ENCODE data around the gene BAG5.

Gene BAG5

GRCh38 chr14:103547455-103547940 lies 15.0 kb downstream of the BAG5 start:
- DNase-seq (ENCODE audit: low read depth in 1 of 2, low spot score in 1 of 2): no peak

DNA sequence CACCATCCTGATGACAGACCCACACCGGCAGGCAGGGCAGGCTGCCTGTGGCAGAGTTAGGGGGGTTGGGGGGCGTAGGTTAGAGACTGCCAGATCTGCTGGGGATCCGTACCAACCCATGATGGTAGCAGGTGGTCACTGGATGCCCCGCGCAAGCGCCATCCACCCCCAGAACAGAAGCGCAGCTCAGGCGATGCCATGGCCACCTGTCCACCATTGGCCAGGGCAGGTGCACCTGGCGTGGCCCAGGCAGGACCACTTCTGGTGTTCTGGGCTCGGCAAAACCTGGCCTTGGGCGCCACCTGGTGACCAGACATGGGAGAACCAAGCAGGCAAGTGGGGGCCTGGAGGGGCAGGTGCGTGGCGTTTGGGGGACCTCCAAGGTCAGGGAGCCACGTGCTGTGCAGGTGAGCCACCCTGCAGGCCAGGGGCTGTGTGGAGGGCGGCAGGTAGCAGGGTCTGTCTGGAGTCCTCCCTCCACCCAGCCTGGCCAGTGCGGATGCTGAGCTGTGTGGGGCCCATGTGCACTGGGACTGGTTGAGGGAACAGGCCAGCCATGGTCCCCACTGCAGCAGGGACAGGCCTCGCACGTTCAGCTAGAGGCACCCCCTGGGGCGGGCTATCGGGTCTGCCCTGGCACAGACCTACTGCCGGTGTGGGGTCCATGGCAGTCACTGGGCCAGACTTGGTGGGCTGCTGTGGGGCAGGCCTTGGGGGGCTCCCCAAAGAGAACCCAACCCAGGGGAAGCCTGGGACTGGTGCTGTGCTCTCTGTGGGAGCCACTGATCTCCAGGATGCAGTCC lies 15.6 kb downstream of the BAG5 start:
- peak; percentile 54 to 69 for DNase-seq (ENCODE audit: low read depth in 1 of 2, low spot score in 1 of 2)

DNA sequence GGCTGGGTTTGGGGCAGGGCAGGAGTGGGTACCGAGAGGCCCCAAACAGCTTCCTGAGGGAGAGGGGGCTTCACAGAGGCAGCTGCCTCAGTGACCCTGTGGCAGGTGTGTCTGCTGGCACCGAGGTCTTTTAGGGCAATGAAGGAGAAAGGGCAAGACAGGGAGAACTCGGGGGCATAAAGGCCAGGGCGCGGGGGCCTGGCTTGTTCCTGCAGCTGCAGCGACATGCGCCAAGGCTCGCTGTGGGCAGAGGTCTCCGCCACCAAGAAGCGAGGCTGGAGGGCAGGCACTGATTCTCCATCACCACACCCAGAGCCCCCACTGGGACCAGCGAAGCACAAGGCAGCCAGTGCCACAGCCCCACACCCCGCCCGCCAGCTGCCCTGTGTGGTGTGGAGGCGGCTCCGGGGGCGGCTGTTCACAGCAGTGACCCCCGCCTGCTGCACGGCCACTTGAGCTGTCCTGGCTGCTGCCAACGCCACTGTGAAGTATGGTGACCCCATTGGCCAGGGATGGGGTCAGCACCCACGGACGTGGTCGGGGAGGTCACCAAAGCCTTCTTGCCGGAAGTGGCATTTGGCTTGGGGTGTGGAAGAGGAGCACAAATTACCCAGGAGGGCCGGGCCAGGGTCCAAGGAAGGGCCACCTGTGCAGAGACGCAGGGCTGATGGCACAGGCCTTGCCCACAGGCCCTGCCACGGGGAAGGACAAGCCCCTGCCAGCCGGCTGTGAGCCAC lies 16.4 kb downstream of the BAG5 start:
- no peak for DNase-seq (ENCODE audit: low read depth in 1 of 2, low spot score in 1 of 2)

- no peak for DNase-seq (ENCODE audit: low read depth in 1 of 2, low spot score in 1 of 2)
Measured at GRCh38 chr14:103545219-103545914, 17.1 kb downstream of the BAG5 start.

- no peak for DNase-seq (ENCODE audit: low read depth in 1 of 2, low spot score in 1 of 2)
Measured at GRCh38 chr14:103544388-103545218, 17.9 kb downstream of the BAG5 start.

- DNase-seq (ENCODE audit: low read depth in 1 of 2, low spot score in 1 of 2): no peak
Measured at GRCh38 chr14:103543721-103544387, 18.6 kb downstream of the BAG5 start.

DNA sequence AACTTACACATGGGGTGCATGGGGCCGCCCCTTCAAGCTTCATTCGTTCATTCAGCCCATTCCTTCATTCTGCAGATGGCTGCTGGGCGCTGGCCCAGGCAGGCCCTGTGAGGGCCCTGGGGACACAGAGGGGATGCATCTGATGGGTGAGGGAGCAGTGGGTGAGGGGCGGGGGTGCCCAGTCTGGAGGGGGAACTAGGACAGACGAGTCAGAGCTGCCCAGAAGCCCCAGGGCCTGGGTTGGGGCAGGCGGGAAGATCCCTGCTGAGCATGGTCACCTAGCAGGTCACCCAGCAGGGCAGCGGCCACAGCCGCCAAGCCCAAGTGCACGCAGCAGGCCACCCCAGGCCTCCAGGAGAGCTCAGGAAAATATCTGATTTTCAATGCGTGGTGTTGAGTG lies 19.3 kb downstream of the BAG5 start:
- DNase-seq (ENCODE audit: low read depth in 1 of 2, low spot score in 1 of 2): no peak

- no peak for DNase-seq (ENCODE audit: low read depth in 1 of 2, low spot score in 1 of 2)
Measured at GRCh38 chr14:103542605-103543088, 19.8 kb downstream of the BAG5 start.

DNA sequence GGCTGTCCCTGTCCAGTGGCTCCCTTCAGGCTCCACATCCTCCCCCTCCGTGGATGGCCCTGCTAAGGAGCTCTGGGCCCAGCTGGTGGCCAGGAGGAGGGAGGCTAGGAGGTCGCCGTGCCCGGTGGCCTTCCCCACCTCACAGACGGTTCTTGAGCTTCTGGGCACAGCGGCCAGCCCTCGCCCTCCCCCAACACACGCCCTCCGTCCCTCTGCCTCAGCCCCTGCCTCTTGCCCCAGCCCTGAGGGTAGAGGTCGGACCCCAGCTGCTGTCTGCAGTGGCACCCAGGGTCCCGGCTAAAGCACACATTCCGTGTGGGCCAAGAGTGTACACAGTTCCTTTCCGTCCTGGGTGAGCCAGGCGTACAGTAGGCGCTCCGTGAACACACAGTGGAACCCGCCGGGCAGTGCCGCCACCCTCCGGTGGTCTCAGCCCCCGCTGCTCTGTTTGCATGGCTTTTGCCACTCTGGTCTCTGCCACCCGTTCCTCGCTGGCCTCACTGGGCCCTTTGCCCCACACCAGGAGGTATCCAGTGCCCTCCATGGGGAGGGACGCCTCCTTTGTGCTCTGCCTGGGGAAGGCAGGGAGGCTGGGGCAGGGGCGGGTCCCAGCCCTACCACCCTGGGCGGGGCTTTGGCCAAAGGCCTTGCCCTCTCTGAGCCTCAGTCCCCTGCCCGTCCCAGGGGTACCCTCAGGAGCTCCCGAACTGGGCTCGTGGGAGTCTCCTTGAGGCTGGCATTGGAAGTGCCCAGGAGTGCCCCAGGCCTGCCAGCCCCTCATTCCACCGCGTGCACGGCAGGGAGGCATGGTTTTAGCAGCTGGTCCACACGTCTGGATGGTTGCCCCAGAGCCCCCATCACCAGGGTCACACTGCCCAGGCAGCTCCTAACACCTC lies 20.5 kb downstream of the BAG5 start:
- DNase-seq (ENCODE audit: low read depth in 1 of 2, low spot score in 1 of 2): no peak

DNA sequence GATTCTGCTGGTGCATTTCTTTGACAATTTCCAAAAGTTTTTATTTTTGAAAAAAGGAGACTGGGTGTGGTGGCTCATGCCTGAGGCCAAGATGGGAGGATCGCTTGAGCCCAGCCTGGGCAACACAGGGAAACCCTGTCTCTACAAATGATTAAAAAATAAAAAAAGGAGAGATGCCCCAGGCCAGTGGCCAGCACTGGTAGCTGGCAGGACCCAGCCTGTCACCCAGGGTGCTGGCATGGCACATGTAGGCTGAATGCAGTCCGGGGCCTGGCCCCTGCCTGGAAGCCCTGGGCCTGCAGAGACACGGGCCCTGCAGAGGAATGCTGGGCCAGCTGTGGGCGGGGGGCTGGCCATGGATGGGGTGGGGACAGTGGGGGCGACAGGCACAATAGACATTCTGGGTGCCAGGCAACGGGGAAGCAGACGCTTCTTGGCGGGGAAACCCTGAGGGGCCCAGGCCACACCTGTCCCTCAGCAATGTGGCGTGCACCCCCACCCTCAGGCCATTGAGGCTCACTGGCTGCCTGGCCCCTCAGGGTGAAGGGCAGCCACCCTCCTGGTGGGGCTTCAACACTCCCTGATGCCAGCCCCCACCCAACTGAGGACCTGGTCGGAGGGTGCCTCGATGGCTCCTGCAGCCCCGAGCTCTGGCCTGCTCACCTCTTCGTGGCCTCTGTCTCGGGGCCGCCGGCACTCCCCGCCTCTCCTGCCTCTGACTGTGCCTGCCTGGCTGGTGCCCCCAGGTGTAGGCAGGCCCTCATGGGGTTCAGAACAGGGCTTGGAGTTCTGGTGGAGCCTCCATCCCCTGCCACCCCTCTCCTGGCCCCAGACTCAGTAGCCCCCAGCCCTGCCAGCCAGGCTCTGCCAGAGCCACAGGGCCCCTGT lies 21.4 kb downstream of the BAG5 start:
- no peak for DNase-seq (ENCODE audit: low read depth in 1 of 2, low spot score in 1 of 2)

DNA sequence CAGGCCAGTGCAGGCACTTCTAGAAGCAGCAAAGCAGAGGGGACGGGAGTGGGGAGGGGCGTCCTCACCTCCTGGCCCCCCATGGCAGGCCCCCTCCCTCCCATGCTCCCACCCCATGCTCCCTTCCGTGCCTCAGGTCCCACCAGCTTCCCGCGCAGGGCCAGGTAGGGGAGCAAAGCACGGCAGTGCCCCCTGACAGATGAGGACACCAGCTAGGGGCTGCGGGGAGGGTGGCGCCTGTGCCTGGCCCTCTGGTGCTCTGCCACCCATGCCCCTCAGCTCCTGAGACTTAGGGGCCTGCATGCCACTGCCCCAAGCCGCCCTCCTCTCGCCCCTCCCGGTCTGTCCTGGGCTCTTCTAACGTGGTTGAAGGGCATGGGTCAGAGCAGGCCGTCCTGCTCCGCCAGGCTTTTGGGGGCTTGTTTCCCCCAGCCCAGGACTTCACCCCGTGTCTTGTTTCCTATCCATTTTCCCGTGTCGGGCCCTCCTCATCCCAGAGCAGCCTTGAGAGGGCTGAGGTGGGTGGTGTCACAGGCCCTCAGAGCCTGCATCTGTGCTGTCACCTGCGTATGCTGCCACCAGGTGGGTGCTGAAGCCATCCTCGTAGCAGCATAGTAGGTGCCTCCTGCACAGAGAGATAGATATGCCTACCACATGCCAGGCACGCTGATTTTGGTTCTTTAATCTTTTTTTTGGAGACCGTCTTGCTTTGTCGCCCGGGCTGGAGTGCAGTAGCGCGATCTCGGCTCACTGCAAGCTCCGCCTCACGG lies 23.2 kb downstream of the BAG5 start:
- no peak for DNase-seq (ENCODE audit: low read depth in 1 of 2, low spot score in 1 of 2)

- DNase-seq (ENCODE audit: low read depth in 1 of 2, low spot score in 1 of 2): no peak
Measured at GRCh38 chr14:103538291-103539055, 24.0 kb downstream of the BAG5 start.

DNA sequence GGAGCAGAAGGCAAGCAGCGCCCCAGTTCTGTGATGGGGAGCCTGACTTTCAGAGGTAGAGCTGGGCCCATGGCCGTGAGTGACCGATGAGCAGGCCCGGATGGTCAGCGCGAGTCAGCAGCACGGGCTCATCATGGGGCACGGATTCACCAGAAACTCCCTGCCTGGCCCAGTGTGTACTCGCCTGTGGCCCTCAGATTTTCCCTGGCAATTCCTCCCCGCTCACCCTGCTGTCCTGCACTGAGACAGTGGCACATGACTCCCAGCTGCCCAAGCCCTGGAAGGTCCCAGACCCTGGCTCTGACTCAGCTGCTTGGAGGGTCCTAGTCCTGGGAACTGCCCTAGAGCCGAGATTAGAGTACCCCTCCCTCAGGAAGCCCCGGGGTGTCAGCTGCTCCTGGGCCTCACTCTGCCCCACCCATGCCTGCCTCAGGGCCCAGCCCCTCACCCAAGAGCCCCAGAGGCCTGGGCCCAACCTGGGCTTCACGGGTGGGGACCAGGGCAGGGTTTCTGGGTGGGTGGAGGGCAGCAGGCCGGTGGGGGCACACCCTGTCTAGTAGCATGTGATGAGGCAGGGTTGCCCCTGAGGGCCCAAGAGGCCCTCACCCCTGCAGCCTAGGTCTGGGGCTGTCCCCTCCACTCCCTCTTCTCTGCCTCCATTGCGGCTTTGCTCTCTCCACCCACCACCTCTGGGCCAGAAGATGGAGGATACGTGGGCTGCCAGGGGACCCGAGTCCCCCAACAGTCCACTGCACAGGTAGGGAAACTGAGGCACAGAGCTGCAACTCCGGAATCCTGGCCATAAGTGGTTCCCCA lies 25.1 kb downstream of the BAG5 start:
- DNase-seq (ENCODE audit: low read depth in 1 of 2, low spot score in 1 of 2): no peak

DNA sequence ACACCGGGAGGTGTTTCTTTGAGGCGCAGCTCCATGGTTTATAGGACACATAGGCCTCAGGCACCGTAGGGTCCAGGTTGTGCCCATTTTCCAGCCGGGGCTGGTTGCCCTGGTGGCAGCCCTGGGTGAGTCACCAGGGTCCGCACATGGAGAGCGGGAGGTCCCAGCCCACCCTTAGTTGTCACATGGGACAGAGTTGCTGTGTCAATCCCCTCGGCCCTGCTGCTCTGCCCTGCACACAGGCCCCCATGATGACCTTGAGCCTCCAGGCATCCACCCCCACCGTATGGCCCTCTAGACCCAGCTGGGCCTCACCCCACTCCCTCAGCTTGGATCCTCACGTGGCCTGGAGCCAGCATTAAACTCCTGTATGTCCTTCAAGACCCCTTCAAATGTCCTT lies 25.8 kb downstream of the BAG5 start:
- no peak for DNase-seq (ENCODE audit: low read depth in 1 of 2, low spot score in 1 of 2)

DNA sequence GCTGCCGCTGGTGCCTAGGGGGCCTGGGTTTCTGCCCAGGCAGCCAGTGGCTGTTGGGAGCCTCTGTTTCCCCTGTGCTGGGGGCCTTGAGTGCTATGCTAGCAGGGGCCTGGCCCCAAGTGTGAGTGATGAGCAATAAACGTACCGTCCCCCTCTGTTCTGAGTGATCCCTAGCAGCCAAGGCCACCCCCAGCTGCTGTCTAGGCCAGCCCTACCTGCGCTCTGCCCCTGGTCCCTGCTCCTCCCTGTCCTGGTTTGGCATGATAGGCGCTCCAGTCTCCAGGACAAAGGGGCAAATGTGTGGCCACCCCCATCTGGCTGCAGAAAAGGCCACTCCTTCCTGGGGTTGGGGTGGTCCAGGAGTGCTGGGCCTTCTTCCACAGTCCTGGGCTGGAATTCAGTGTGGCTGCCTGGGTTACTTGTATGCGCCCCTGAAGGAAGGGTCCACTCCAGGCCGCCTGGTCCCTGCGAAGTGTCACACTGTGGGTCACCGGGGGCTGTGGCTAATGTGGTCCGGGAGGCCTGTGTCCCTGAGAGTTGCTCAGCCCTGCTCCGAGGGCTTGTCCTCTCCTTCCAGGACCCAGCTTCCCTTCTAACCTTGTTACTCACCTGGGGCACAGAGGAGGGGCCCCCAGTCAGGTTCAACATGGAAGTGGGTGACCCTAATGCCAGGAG lies 26.4 kb downstream of the BAG5 start:
- DNase-seq (ENCODE audit: low read depth in 1 of 2, low spot score in 1 of 2): no peak

Data from stimulated activated CD4-positive, alpha-beta T cell treated with anti-CD3 and anti-CD28 coated beads, Interleukin-15, amount 100 ng/mL, for 1 hour (primary cell).